T-helper 22 cell (primary cell): ENCODE data around the gene HSPH1.
"Not testable (repeated sequence)": the region's sequence is repeated elsewhere in the genome, so short reads cannot be mapped to it uniquely, and the experiment has no call there.

ENCODE experiments used
- DNase-seq: peaks from one replicate; pipeline ENCODE4 v3.0.0-alpha.2; 2020; ENCODE audit warnings: low read depth

HSPH1 gene

DNA sequence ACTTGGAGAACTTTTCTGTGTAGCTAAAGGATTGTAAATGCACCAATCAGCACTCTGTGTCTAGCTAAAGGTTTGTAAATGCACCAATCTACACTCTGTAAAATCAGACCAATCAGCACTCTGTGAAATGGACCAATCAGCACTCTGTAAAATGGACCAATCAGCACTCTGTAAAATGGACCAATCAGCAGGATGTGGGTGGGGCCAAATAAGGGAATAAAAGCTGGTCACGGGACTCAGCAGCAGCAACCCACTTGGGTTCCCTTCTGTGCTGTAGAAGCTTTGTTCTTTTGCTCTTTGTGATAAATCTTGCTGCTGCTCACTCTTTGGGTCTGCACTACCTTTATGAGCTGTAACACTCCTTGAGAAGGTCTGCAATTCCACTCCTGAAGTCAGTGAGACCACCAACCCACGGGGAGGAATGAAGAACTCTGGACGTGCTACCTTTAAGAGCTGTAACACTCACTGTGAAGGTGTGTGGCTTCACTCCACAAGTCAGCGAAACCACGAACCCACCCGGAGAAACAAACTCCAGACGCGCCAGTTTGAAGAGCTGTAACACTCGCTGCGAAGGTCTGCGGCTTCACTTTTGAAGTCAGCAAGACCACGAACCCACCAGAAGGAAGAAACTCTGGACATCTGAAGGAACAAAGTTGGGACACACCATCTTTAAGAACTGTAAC is 16.2 kb upstream of the HSPH1 start:
- DNase-seq = not testable (repeated sequence)

DNA sequence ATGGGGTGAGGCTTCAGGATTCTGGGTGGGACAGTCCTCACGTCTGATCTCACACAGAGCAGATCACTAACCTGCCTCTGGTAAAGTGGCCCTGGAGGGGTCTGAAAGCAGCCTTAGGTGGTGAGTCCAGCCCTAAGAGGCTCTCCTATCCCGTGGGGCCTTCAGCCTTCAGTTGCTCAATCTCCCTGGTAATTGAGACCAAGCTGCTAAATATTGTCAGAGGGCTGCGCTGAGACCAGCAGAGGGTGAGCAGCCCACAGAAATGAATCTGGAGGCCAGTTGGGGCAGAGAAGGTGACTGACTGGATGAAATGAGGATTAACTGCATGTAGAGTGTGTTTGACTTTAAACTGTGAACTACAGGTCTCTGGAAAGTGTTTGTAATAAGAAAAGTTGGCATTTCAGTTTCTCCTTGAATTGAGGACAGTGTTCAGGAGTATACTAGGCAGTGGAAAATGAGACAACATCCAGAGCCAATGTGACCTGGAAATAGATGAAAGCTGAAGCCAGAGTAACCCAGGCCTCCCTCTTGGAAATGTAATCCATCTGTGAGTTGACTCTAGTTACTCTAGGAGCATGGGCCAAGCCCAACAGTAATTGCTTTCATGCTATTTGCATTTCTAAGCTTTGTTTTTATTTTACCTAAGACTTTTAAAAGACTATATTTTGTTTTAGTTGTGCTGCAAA is 14.3 kb upstream of the HSPH1 start:
- DNase-seq = no peak

DNA sequence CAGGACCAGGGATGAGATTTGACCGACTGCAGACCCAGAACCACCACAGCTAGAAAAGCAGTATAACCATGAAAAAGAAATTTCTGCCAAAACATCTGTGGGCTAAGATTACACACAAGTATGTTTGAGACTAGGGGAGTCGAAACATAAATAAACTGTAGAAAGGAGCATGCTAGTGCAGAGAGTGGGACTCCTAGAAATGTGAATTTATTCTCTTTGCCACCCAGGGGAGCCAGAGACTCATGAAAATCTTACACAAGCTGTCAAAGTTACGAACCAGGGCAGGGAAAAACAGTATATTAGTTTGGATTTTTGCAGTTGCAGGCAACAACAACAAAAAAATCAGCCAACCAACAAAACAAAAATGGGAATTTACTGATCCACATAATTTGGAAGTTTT is 12.3 kb upstream of the HSPH1 start:
- no peak for DNase-seq

DNA sequence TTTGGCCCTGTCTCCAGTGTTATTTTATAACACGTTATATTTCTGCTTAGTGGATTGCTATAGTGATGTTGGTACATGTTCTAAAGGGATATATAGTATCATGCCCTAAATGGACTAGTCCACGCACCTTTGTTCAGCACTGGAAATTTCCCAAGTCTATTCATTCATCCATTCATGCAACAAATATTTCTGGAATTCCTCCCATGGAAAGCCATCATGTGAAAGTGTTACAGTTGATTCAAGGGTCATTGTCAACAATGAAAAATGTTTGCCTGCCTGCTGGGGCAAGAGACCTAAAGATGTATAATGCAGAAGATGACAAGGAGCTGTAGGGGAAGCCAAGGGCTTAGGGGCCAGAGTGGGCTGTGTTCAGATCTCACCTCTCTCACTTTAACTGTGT is 10.8 kb upstream of the HSPH1 start:
- DNase-seq = no peak

DNA sequence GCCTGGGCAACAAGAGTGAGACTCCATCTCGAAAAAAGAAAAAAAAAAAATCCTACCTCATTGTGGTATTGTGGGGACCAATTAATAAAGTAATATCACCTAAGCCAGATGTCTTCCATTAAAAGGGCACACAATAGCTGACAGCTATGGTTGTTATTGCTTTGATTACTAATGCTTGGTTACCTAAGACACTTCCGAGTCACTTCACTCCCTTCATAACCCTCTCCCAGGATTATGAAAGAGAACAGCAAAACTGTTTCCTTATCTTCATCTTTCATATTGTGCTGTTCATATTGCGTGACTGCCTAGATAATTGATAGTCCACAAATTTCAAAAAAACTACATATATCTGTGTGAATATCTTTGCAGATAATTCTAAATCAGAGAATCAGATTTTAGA is 10.3 kb upstream of the HSPH1 start:
- DNase-seq = no peak

DNA sequence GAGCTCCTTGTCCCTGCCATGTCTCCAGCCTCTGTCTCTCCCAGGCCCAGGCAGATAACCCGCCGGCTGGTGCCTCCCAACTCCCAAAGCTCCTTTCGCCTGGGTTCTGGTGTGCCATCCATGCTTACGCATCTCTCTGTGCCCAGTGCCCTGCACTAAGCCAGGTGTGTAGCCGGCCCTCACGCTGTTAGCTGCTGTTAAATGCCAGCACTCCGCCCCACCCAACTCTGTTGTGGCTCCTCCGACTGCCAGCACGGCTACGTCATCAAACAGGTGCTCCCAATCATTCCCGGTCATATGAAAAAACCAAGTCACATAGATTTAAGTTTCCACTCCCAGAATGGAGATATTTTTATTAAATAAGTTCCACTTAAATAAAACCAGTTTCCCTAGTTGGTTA is 7.0 kb upstream of the HSPH1 start:
- no peak for DNase-seq

DNA sequence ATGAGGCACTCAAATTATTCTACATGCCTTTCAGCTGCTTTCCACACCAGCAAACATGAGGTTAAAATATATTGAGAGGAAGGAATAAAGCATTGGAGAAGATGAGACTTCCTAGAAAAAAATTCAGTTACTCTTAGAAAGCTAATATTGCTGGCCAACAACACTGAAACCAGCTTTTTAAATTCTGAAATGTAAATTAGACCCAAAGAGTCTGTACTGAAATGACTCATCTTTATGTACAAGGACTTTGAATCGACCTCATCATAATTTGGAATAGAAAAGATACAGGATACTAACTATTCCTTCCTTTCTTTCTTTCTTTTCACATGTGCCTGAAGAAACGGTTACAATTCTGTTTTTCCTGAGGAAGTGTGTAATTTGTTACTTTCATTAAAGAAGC is 6.5 kb upstream of the HSPH1 start:
- no peak for DNase-seq

DNA sequence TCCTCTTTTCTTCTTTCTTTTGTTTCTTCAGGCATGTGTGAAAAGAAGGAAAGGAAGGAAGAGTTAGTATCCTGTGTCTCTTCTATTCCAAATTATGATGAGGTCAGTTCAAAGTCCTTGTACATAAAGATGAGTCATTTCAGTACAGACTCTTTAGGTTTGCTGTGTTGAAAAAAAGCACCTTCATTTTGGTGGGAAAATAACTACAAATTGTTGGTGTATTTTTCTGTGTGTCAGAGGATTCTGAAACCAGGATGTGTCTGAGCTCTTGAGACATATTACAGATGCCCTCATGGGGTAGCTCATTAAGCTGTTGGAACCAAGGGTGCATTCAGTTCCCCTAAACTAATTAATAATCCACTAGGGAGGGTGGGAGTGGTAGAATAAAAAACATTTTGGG is 5.8 kb upstream of the HSPH1 start:
- DNase-seq = no peak

DNA sequence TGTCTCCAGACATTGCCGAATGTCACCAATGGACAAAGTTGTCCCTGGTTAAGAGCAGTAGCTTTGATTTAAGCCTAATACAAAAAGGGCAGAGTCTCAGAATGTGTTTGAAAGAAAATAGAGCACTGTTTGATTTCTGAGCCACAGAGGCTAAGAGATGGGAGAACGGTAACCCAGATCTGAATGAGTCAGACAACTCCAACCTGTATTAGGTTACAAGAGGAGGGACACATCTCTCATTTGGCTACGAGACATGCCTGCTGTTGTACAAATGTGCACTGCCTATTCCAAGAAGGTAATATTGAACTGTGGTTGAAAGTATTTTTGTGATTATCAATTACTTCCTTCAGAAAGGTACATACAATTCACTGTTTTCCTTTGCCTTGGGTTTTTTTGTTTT is 4.9 kb upstream of the HSPH1 start:
- DNase-seq = no peak

DNA sequence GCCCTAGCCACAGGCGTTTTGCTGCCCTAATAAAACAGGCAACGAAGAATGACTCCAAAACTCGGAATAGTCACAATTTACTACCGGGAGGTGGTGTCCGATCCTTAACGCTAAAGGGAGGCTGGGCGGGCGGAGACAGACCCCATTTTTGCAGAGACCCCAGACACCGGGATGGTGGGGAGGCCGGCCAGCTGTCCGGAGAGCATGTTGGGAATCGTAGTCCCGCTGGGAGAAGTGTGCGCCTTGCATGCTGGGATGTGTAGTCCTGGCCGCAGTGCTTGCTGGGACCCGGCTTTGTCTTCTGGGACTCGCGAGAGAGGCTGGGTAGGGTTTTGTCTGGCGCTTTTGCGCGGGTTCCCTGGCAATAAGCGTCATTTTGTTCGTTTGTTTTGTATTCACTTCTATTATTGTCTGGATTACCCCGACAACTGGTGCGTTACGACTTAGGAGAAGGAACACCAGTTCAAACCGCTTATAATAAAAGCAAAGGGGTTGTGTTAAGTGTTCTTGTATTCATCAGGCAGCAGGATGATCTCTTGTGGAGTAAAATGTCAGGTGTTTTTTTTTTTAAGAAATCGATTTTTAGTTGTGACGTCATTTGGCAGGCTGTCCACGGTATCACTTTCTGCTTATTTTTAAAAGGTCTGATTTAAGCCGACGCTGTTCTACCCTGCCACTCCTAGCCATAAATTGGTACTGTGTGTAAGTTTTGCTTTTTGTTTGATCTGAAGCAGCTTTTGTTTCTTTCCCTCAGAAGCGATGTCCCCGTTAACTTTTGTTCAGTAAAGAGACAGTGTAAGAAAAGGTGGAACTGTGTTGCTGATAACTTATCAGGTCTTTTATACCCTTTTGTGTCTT is 676 bp upstream of the HSPH1 start:
- DNase-seq = peak; percentile 95

DNA sequence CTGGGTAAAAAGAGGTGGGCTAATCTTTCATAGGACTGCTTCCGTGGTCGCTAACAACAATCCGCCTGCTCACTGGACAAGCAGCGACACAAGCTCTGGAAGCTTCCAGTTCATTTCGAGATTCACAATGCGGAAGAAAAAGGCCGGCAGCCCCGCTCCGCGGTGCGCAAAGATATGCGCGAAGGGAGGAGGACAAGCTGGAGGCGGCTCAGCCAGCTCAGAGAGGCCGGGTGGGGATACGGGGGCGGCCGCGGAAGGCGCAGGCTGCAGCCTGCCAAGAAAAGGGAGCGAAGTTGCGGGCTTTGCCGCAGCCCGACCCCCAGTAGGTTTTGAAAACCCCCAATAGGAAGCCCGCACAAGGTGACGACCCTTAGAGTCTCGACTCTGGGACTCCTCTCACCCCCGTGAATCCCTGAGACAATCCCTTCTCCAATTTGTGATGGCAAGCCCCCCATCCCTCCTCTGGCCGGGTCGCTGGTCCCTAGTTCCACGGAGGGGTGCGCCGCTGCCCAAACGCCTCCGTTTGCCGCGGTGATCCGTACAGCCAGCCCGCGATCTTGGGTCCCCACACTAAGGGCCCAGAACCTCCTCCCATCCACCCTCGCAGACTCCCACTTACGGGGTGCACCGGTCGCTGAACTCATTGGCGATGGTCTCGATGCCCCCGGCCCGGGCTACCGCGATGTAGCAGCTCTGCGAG is 697 bp downstream of the HSPH1 start:
- DNase-seq = peak; percentile 19

DNA sequence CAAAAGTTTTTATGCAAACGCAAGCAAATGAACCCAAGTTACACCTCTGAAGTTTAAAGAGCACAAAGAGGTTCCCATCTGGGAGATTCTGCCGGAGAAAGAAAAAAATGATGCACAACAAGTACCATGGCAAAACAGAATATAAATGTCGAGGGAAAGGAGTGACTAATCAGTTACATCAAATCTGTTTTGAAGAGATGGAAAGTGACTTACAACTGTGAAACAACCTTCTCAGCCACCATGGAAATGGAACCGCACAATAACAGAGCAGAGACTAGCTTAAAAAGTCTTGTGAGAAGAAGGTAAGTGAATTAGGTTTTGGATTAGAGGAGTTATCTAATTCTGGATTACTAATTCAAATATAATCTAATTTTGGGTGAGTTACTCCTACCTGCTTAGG is 2.4 kb downstream of the HSPH1 start:
- no peak for DNase-seq

DNA sequence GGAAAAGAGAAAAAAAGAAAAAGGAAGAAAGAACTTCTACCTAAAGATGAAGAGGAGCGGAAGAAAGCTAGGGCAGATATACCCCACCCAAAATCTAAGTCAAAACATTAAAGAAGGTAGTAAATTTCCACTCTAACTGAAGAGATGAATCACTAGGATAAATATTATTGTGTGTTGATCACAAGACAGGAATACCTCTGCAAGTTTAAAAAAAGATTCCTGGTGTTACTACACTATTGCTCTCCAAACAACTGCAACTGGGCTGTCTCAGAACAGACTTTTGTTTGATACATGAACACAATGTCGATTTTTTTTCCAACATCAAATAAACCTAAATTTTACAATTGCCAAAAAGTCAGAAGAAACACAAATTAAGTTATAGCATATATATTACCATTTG is 6.8 kb downstream of the HSPH1 start:
- no peak for DNase-seq

DNA sequence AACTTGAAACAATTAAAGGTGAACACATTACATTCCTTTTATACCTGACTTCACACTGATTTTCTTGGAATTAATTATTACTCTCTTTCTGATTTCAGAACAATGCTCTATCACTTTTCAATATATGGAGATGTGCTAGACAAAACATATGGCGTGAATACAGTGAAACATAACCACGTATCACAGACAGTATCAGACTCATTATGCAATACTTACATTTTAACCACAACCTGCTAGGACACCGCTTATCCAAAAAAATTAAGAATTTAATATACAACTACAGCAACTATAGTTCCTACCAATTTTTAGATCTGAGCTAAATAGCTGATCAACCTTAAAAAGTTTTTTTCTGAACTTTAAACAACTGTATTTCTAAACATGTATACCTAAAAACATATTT is 9.9 kb downstream of the HSPH1 start:
- DNase-seq = no peak

DNA sequence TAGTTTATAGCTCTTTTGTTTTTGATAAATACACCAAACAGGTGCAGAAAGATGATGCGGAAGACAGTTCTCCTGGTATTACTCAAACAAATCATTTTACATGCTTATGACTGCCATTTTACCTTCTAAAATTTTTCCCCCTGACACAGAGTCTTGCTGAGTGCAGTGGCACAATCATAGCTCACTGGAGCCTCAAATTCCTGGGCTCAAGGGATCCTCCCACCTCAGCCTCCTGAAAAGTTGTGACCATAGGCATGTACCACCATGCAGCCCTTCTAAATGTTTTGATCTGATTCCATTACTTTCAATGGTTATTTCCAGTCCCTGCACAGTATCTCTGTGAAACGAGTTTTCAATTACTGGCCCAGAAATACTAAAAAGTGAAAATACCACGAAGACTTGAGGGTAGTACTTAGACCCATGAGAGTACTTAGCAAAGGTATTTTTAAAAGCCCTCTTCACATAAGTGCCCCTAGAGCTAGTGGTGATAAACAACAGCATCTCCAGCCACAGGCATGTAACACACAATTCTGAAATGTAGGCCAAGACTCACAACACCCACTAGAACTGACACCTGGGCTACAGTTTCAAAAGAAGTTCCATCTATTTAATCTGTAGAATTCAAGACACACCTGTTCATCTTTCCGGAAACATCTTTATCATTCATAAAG is 11.3 kb downstream of the HSPH1 start:
- no peak for DNase-seq

DNA sequence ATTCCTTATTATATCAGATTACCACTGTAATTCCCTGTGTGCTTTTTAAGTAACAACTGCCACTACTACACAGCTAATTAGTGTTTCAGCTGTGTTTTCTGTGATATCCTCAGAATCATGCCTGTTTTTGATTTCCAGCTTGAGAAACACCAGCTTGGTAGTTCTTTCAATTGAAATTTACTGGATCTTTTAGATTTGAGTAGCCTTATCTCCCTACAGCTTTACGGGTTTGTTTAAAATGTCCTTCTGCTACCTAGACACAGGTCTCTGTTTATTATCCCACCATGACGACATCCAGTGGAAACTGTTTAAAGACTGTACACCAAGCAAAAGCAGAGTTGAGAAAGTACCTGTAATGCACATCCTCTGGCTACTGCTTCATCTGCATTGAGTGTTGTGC is 12.1 kb downstream of the HSPH1 start:
- DNase-seq = no peak

DNA sequence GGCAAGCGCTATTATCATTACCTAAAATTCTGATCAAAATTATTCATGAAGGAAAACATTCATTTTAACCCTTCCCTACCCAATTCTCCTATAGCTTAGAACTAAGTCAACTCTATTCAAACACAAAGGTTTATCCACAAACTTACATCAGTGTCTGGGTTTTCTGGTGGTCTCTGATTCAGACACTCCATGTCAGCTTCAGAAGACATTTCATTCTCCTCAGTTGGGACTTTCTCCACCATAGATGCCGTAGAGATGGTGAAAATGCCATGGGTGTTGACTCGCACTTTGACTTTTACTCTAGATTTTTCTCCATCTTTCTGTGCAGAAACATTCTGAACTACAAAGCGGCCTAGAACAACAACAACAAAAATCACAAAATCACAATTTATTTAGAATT is 16.3 kb downstream of the HSPH1 start:
- no peak for DNase-seq

DNA sequence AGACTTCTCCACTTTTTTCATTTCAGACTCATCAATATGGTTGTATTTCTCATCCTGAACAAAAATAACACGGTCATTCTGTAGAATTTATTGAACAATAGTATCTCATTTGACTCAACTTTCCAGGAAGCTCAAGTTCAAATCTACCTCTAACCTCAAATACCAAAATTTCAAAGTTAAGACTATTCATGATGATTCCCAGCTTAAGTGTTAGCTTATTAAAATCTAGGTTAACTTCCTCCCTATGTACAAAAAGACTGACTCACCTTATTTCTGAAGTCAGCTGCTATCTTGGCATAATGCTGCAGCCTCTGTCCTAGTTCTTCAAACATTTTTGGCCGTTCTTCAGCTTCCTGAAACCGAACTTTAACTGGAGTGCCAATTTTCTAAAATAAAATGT is 23.2 kb downstream of the HSPH1 start:
- DNase-seq = no peak

DNA sequence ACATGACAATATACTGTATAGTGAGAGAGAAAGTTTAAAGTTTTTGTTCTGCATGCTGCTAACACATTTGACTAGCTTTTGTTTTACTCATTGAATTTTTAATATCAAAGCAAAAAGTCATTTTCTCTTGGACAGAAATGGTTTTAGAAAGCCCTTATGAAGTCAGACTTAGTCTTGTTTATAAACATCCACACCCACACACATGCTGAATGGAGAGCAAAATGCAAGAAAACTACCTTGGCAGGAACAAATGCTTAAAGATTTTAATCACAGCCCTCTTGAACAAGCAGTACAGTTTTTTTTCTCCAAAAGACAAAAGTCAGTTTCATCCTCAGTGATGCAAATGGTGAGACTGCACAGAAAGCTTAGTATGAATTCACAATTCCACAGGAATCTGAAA is 25.0 kb downstream of the HSPH1 start:
- DNase-seq = no peak

DNA sequence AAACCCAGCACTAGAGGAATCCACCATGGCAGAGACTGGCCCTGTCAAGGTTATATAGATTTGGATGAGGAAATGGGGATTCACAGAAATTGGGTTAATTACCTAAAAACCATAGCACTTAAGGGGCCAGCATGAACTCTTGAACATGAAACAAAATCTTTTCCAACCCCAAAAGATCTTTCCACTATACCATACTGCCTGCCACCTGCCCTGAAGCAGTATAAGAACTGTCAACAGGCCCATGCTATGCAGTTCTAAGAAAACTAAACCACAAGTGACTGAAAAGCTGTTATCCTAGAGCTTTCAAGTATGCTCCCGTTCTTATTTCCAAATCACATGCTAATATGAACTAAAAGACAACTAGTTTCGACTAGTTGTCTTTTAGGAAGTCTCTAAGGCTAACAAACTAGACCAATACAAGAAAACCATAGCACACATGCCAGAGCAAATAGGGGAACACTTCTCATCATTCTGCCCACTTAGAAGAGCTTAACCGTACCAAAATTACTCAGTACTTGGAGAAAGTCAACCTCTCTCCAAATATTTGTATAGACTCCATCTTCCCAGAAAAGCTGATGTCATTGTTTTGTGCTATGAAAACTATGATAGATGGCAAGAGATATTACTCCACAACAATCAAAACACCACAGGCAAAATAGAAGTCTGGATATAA is 27.5 kb downstream of the HSPH1 start:
- DNase-seq = no peak

DNA sequence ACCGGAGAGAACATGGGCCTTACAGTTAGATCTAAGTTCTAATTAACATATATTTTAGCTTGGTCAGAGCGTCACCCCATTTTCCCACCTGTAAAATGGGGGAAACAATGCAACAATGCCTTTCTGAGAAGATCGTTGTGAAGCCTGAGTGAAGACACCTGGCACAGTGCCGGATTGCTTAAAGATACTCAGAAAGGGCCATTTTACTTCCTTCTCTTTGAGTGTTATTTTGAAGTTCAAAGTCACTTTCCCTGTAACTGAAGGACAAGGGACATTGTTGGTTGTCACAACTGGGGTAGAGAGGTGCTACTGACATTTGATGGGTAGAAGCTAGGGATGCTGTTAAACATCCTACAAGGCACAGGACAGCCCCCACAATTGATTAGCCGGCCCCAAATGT is 28.1 kb downstream of the HSPH1 start:
- DNase-seq = no peak
